ENCODE data around the gene GABRB3.

GRCh38 chr15:26628071-26628470 is 144.8 kb downstream of the GABRB3 start:
- TF ChIP-seq REST (IDR thresholded peaks at IDR 0.05; ENCODE audit: insufficient read depth in 1 of 2, low read depth in 2 of 2, low read length in 1 of 2) (no peak), CTCF (IDR thresholded peaks at IDR 0.05) (no peak), TCF7L2 (IDR thresholded peaks at IDR 0.05; ENCODE audit: low read depth, low read length) (no peak), SIN3A (IDR thresholded peaks at IDR 0.05; ENCODE audit: borderline replicate concordance, insufficient read depth, low read depth, low read length) (no peak)

Data from Panc1 (cell line).